AG20443 (cell line): ENCODE results near the gene WDR48.

Experiments used
- DNase-seq: peaks from one replicate; pipeline ENCODE4 v3.0.0; 2012; ENCODE audit warnings: low spot score, mixed read lengths

The WDR48 gene

GRCh38 chr3:39102504-39103323, 50.9 kb downstream of the WDR48 start:
- no peak for DNase-seq

- no peak for DNase-seq
Observed at GRCh38 chr3:39103324-39103693, 51.5 kb downstream of the WDR48 start.

- DNase-seq: no peak
Observed at GRCh38 chr3:39103791-39104552, 52.2 kb downstream of the WDR48 start.

GRCh38 chr3:39104961-39105686, 53.3 kb downstream of the WDR48 start:
- DNase-seq: no peak

GRCh38 chr3:39105687-39106063, 53.9 kb downstream of the WDR48 start:
- DNase-seq: no peak

GRCh38 chr3:39106281-39106811, 54.5 kb downstream of the WDR48 start:
- peak; percentile 57 for DNase-seq

GRCh38 chr3:39106851-39107387, 55.1 kb downstream of the WDR48 start:
- peak; percentile 87 for DNase-seq

GRCh38 chr3:39107388-39108199, 55.8 kb downstream of the WDR48 start, which contains the start of the genes GORASP1 and TTC21A:
Gene GORASP1, minus strand, starts transcription at chr3:39107627. Its CDS starts 86 bp downstream, at chr3:39107541.
Gene TTC21A, plus strand, starts transcription at chr3:39107680. Its CDS starts 158 bp downstream, at chr3:39107838.
- peak; percentile 96 for DNase-seq

GRCh38 chr3:39108200-39108710, 56.4 kb downstream of the WDR48 start:
- DNase-seq: no peak

GRCh38 chr3:39109086-39109485, 57.3 kb downstream of the WDR48 start:
- DNase-seq: no peak

GRCh38 chr3:39110041-39110639, 58.3 kb downstream of the WDR48 start:
- no peak for DNase-seq

GRCh38 chr3:39112113-39112512, 60.3 kb downstream of the WDR48 start:
- DNase-seq: no peak

GRCh38 chr3:39112535-39112934, 60.7 kb downstream of the WDR48 start:
- DNase-seq: no peak

- no peak for DNase-seq
Observed at GRCh38 chr3:39113291-39113690, 61.5 kb downstream of the WDR48 start.

- DNase-seq: no peak
Observed at GRCh38 chr3:39114456-39114855, 62.6 kb downstream of the WDR48 start.

- no peak for DNase-seq
Observed at GRCh38 chr3:39115870-39116269, 64.1 kb downstream of the WDR48 start.

- no peak for DNase-seq
Observed at GRCh38 chr3:39118079-39118478, 66.3 kb downstream of the WDR48 start.

GRCh38 chr3:39118931-39119660, 67.3 kb downstream of the WDR48 start:
- DNase-seq: no peak

GRCh38 chr3:39121621-39122020, 69.8 kb downstream of the WDR48 start:
- DNase-seq: no peak

- DNase-seq: no peak
Observed at GRCh38 chr3:39122813-39123212, 71.0 kb downstream of the WDR48 start.
